Measurements from ENCODE around the gene GNAO1.

Gene GNAO1

GRCh38 chr16:56310690-56311089, 119.4 kb downstream of the GNAO1 start:
- no peak overlapping the region for H3K27ac ChIP-seq
- TF ChIP-seq CTCF (conservative IDR thresholded peaks at IDR 0.05) (no peak), ZFX (IDR thresholded peaks at IDR 0.05) (no peak)

GRCh38 chr16:56311208-56312027, 120.1 kb downstream of the GNAO1 start:
- no peak overlapping the region for H3K27ac ChIP-seq
- TF ChIP-seq ZFX (IDR thresholded peaks at IDR 0.05): no peak
- TF ChIP-seq CTCF (conservative IDR thresholded peaks at IDR 0.05): peak; percentile 42

- TF ChIP-seq CTCF (conservative IDR thresholded peaks at IDR 0.05) (no peak), ZFX (IDR thresholded peaks at IDR 0.05) (no peak)
- H3K27ac ChIP-seq: no peak overlapping the region
These were observed 120.7 kb downstream of the GNAO1 start for GRCh38 chr16:56312028-56312300.

GRCh38 chr16:56312556-56312955, 121.3 kb downstream of the GNAO1 start:
- TF ChIP-seq CTCF (conservative IDR thresholded peaks at IDR 0.05) (no peak), ZFX (IDR thresholded peaks at IDR 0.05) (no peak)
- H3K27ac ChIP-seq: no peak overlapping the region

- TF ChIP-seq ZFX (IDR thresholded peaks at IDR 0.05): no peak
- no peak for TF ChIP-seq CTCF (conservative IDR thresholded peaks at IDR 0.05)
- no peak overlapping the region for H3K27ac ChIP-seq
These were observed 123.1 kb downstream of the GNAO1 start for GRCh38 chr16:56314244-56314850.

GRCh38 chr16:56315955-56316354, 124.7 kb downstream of the GNAO1 start:
- H3K27ac ChIP-seq: no peak overlapping the region
- TF ChIP-seq CTCF (conservative IDR thresholded peaks at IDR 0.05) (no peak), ZFX (IDR thresholded peaks at IDR 0.05) (no peak)

GRCh38 chr16:56316545-56316944, 125.3 kb downstream of the GNAO1 start:
- TF ChIP-seq CTCF (conservative IDR thresholded peaks at IDR 0.05) (no peak; the same call in 1 of the 2 replicates), ZFX (IDR thresholded peaks at IDR 0.05) (no peak)
- no peak overlapping the region for H3K27ac ChIP-seq
